Measurements from ENCODE around the gene RPS24.
A peak's percentile ranks its signal among the peaks of the same experiment; 100 is the strongest.

Gene RPS24

GRCh38 chr10:78028438-78029268, 5.0 kb upstream of the RPS24 start:
- peak; percentile 39 for DNase-seq

GRCh38 chr10:78029269-78030226, 4.1 kb upstream of the RPS24 start, which contains the start of gene POLR3A:
TSS of gene POLR3A (minus strand) at chr10:78029515. CDS start at chr10:78029407, 108 bp downstream.
- DNase-seq, result peak; percentile 95

GRCh38 chr10:78033387-78033636, 351 bp upstream of the RPS24 start:
- DNase-seq, result no peak

- DNase-seq, result no peak
Measured at GRCh38 chr10:78035025-78035424, 1.4 kb downstream of the RPS24 start.

GRCh38 chr10:78035437-78035836, 1.8 kb downstream of the RPS24 start:
- no peak for DNase-seq

GRCh38 chr10:78035933-78036583, 2.4 kb downstream of the RPS24 start:
- no peak for DNase-seq

GRCh38 chr10:78038105-78038504, 4.4 kb downstream of the RPS24 start:
- no peak for DNase-seq

- DNase-seq, result no peak
Measured at GRCh38 chr10:78038791-78039547, 5.3 kb downstream of the RPS24 start.

GRCh38 chr10:78039743-78040142, 6.1 kb downstream of the RPS24 start:
- DNase-seq, result no peak

GRCh38 chr10:78041170-78042057, 7.8 kb downstream of the RPS24 start:
- DNase-seq, result no peak

GRCh38 chr10:78042058-78042751, 8.5 kb downstream of the RPS24 start:
- DNase-seq, result no peak

- DNase-seq, result no peak
Measured at GRCh38 chr10:78042752-78043104, 9.1 kb downstream of the RPS24 start.

- no peak for DNase-seq
Measured at GRCh38 chr10:78044179-78044578, 10.5 kb downstream of the RPS24 start.

GRCh38 chr10:78044699-78045098, 11.0 kb downstream of the RPS24 start:
- DNase-seq, result no peak

GRCh38 chr10:78045237-78045636, 11.6 kb downstream of the RPS24 start:
- no peak for DNase-seq

GRCh38 chr10:78045856-78046255, 12.2 kb downstream of the RPS24 start:
- DNase-seq, result no peak

GRCh38 chr10:78046711-78047269, 13.1 kb downstream of the RPS24 start:
- no peak for DNase-seq

GRCh38 chr10:78047314-78047891, 13.7 kb downstream of the RPS24 start:
- DNase-seq, result peak; percentile 77

GRCh38 chr10:78049851-78050250, 16.2 kb downstream of the RPS24 start:
- no peak for DNase-seq

GRCh38 chr10:78053211-78053868, 19.7 kb downstream of the RPS24 start:
- no peak for DNase-seq

Data from CD4-positive, alpha-beta T cell treated with Interleukin-21 for 1 hour (primary cell).